ENCODE data around the gene TTC31. TPM values are rescaled to one million over a fixed set of nuclear protein-coding genes. Genes with fewer than 3 reads are reported as not detected.

Gene TTC31
- total RNA-seq, 4 donors from 2014 or later, result 16.5 to 27.2 (median 19.5) TPM

- TF ChIP-seq POLR2A (IDR thresholded peaks at IDR 0.05) (no peak), CTCF (IDR thresholded peaks at IDR 0.05) (no peak), POLR2AphosphoS5 (IDR thresholded peaks at IDR 0.05) (no peak), EP300 (IDR thresholded peaks at IDR 0.05) (no peak)
- H3K9me3 ChIP-seq, result no peaks in the 10 kb centered on the region
- WGBS, 2 donors (ENCODE audit: low coverage in 1 of 2), result 100% methylated on average over 3 of the region's 3 CpGs; no CpG with 5 or more reads in 1 of the 2 donors
- peaks cover 76% of the 10 kb centered on the region for H3K27me3 ChIP-seq
- H3K36me3 ChIP-seq, result peaks cover 0 to 22% of the 10 kb centered on the region in 2 donors
- no peak overlapping the region for H3K27ac ChIP-seq
- peaks cover 0 to 65% (median 20%) of the 10 kb centered on the region in 3 donors for H3K4me1 ChIP-seq
- H3K4me3 ChIP-seq, result no peak overlapping the region
- no peak for ATAC-seq
These were observed 21.7 kb downstream of the TTC31 start for GRCh38 chr2:74504591-74504990.

- ATAC-seq, result no peak
- peaks cover 0 to 60% (median 18%) of the 10 kb centered on the region in 3 donors for H3K4me1 ChIP-seq
- WGBS, 2 donors (ENCODE audit: low coverage in 1 of 2), result 92 to 100% methylated on average over 3 to 5 of the region's 14 CpGs
- H3K4me3 ChIP-seq, result no peak overlapping the region
- H3K27ac ChIP-seq, result no peak overlapping the region
- H3K27me3 ChIP-seq, result peaks cover 76% of the 10 kb centered on the region
- no peak for TF ChIP-seq CTCF (IDR thresholded peaks at IDR 0.05)
- no peak for TF ChIP-seq EP300 (IDR thresholded peaks at IDR 0.05)
- no peak for TF ChIP-seq POLR2AphosphoS5 (IDR thresholded peaks at IDR 0.05)
- TF ChIP-seq POLR2A (IDR thresholded peaks at IDR 0.05), result no peak
- H3K36me3 ChIP-seq, result peaks cover 0 to 22% of the 10 kb centered on the region in 2 donors
- H3K9me3 ChIP-seq, result no peaks in the 10 kb centered on the region
These were observed 22.8 kb downstream of the TTC31 start for GRCh38 chr2:74505448-74506246.

- peak; percentile 97 for ATAC-seq
- TF ChIP-seq POLR2A (IDR thresholded peaks at IDR 0.05) (peak; percentile 35 to 51), EP300 (IDR thresholded peaks at IDR 0.05) (no peak), CTCF (IDR thresholded peaks at IDR 0.05) (peak in 2 of 4 experiments; percentile 3 to 40), POLR2AphosphoS5 (IDR thresholded peaks at IDR 0.05) (peak; percentile 76)
- H3K36me3 ChIP-seq, result peaks cover 0 to 22% of the 10 kb centered on the region in 2 donors
- WGBS, 2 donors (ENCODE audit: low coverage in 1 of 2), result no CpG with 5 or more reads among the region's 56 CpGs
- peaks cover 0 to 56% (median 18%) of the 10 kb centered on the region in 3 donors for H3K4me1 ChIP-seq
- no peaks in the 10 kb centered on the region for H3K9me3 ChIP-seq
- H3K4me3 ChIP-seq, result peak within 1 kb of the TSS; percentile 86 to 92
- H3K27ac ChIP-seq, result peak within 1 kb of the TSS; percentile 96 to 99 (median 96)
- H3K27me3 ChIP-seq, result peaks cover 76% of the 10 kb centered on the region
These were observed 24.5 kb downstream of the TTC31 start, which contains the start of gene PCGF1 for GRCh38 chr2:74507145-74507925. TSS of gene PCGF1 (minus strand) at chr2:74507695. CDS start at chr2:74507668, 27 bp downstream.

GRCh38 chr2:74507926-74508520 is 25.1 kb downstream of the TTC31 start:
- WGBS, 2 donors (ENCODE audit: low coverage in 1 of 2), result 17 to 34% methylated on average over 2 to 6 of the region's 38 CpGs
- no peak for TF ChIP-seq CTCF (IDR thresholded peaks at IDR 0.05)
- TF ChIP-seq POLR2AphosphoS5 (IDR thresholded peaks at IDR 0.05), result no peak
- no peak for TF ChIP-seq POLR2A (IDR thresholded peaks at IDR 0.05)
- no peak for TF ChIP-seq EP300 (IDR thresholded peaks at IDR 0.05)
- no peak for ATAC-seq

More at GRCh38 chr2:74507926-74508520, 25.1 kb downstream of the TTC31 start:
- Histone ChIP-seq H3K9me3 (no peaks in the 10 kb centered on the region), H3K36me3 (peaks cover 0 to 22% of the 10 kb centered on the region in 2 donors), H3K27ac (peak overlapping the region; percentile 96 to 99 (median 96)), H3K27me3 (peaks cover 76% of the 10 kb centered on the region), H3K4me3 (peak overlapping the region; percentile 86 to 92), H3K4me1 (peaks cover 0 to 50% (median 18%) of the 10 kb centered on the region in 3 donors)

All from gastroesophageal sphincter (tissue), 4 donors.